ENCODE results near the gene SLC44A3. TPM values are rescaled to one million over a fixed set of nuclear protein-coding genes. Genes with fewer than 3 reads are reported as not detected.

SLC44A3 gene
- polyA plus RNA-seq, 1 of the 3 experiments (the other 2 are of a cell fraction), result 2.6 TPM

- TF ChIP-seq TAF1 (IDR thresholded peaks at IDR 0.05; ENCODE audit: borderline replicate concordance, low read depth, low read length), result no peak
- TF ChIP-seq GABPA (IDR thresholded peaks at IDR 0.05; ENCODE audit: low read depth), result no peak
- no peak for TF ChIP-seq POLR2AphosphoS5 (IDR thresholded peaks at IDR 0.05; ENCODE audit: low read depth, low read length)
- TF ChIP-seq FOXJ3 (CRISPR knock-in tag; IDR thresholded peaks at IDR 0.05), result no peak
- TF ChIP-seq GATA2 (CRISPR knock-in tag; IDR thresholded peaks at IDR 0.05), result no peak
- TF ChIP-seq FOSL2 (IDR thresholded peaks at IDR 0.05; ENCODE audit: borderline replicate concordance, low read depth), result no peak
- TF ChIP-seq IRF3 (IDR thresholded peaks at IDR 0.05; ENCODE audit: low read depth, low read length), result no peak
Observed at GRCh38 chr1:94790670-94791069, 29.5 kb upstream of the SLC44A3 start (continued).

- Histone ChIP-seq H3K9me3 (no peaks in the 10 kb centered on the region), H4K20me1 (ENCODE audit: insufficient read depth) (no peaks in the 10 kb centered on the region), H3K36me3 (replicated peaks in 1 of 2; ENCODE audit: control insufficient read depth in 1 of 2, insufficient read depth in 2 of 2, low read length in 1 of 2) (no peaks in the 10 kb centered on the region), H3K79me2 (ENCODE audit: insufficient read depth) (no peaks in the 10 kb centered on the region), H3K4me1 (ENCODE audit: control insufficient read depth in 1 of 2, insufficient read depth in 2 of 2, low read depth in 1 of 2, low read length in 1 of 2) (peaks cover 0 to 4% of the 10 kb centered on the region in 2 experiments; a peak in 3 of 4 replicates), H3K27ac (ENCODE audit: low read depth in 2 of 2, low read length in 1 of 2) (peak overlapping the region; percentile 60 to 63), H3K4me2 (peak overlapping the region; percentile 24), H2AFZ (ENCODE audit: low read depth) (no peak overlapping the region), H3K9me2 (no peaks in the 10 kb centered on the region), H3K27me3 (ENCODE audit: insufficient read depth) (no peaks in the 10 kb centered on the region), H3K4me3 (ENCODE audit: low read depth in 2 of 2, low read length in 1 of 2) (no peak overlapping the region), H3F3A (replicated peaks; ENCODE audit: insufficient read depth) (peaks cover 15% of the 10 kb centered on the region), H3K9ac (no peak overlapping the region)
- CTCF ChIA-PET, result no interaction called here
- DNase-seq, result no peak
- POLR2A ChIA-PET, result no interaction called here
- no peak for TF ChIP-seq USF1 (IDR thresholded peaks at IDR 0.05; ENCODE audit: borderline replicate concordance, low read depth)
- 0 out of 2 replicates have a peak, but pooled peaks have one; percentile 18 for TF ChIP-seq PBX3 (IDR thresholded peaks at IDR 0.05)
- TF ChIP-seq FOSL2 (IDR thresholded peaks at IDR 0.05; ENCODE audit: borderline replicate concordance, low read depth), result 0 out of 2 replicates have a peak, but pooled peaks have one; percentile 7
- TF ChIP-seq USF2 (IDR thresholded peaks at IDR 0.05; ENCODE audit: borderline replicate concordance, low read depth, low read length), result no peak
- no peak for TF ChIP-seq REST (IDR thresholded peaks at IDR 0.05; ENCODE audit: low read depth, low read length)
- TF ChIP-seq MEF2A (IDR thresholded peaks at IDR 0.05; ENCODE audit: borderline replicate concordance, low read depth), result peak; percentile 91; the same call in 1 of the 2 replicates
- no peak for TF ChIP-seq RAD21 (IDR thresholded peaks at IDR 0.05; ENCODE audit: low read length)
- TF ChIP-seq TCF12 (IDR thresholded peaks at IDR 0.05), result peak; percentile 52
- no peak for TF ChIP-seq GABPA (IDR thresholded peaks at IDR 0.05; ENCODE audit: low read depth)
- no peak for TF ChIP-seq TEAD4 (IDR thresholded peaks at IDR 0.05; ENCODE audit: borderline replicate concordance, insufficient read depth)
- TF ChIP-seq SMC3 (IDR thresholded peaks at IDR 0.05; ENCODE audit: low read depth, low read length), result no peak
- TF ChIP-seq MAX (IDR thresholded peaks at IDR 0.05; ENCODE audit: low read depth), result no peak
- peak; percentile 40; the same call in 1 of the 2 replicates for TF ChIP-seq CTCF (IDR thresholded peaks at IDR 0.05)
- TF ChIP-seq NFIC (IDR thresholded peaks at IDR 0.05; ENCODE audit: borderline replicate concordance), result peak; percentile 42; the same call in 1 of the 2 replicates
- peak; percentile 7; the same call in 1 of the 2 replicates for TF ChIP-seq JUND (IDR thresholded peaks at IDR 0.05)
- 41% methylated on average over 5 of the region's 5 CpGs for WGBS (ENCODE audit: low lambda C conversion rate)
Observed at GRCh38 chr1:94792473-94793295, 27.5 kb upstream of the SLC44A3 start.

All from SK-N-SH (cell line).